DMS53 treated with DMSO at 0.1 percent for 48 hours (cell line): Measurements from ENCODE around the gene ARFGAP1.

ENCODE experiments used
- DNase-seq: peaks from one replicate; lab custom pipeline; 2025; ENCODE audit not compliant: unreplicated experiment; lab: John Stamatoyannopoulos, UW

The ARFGAP1 gene

DNA sequence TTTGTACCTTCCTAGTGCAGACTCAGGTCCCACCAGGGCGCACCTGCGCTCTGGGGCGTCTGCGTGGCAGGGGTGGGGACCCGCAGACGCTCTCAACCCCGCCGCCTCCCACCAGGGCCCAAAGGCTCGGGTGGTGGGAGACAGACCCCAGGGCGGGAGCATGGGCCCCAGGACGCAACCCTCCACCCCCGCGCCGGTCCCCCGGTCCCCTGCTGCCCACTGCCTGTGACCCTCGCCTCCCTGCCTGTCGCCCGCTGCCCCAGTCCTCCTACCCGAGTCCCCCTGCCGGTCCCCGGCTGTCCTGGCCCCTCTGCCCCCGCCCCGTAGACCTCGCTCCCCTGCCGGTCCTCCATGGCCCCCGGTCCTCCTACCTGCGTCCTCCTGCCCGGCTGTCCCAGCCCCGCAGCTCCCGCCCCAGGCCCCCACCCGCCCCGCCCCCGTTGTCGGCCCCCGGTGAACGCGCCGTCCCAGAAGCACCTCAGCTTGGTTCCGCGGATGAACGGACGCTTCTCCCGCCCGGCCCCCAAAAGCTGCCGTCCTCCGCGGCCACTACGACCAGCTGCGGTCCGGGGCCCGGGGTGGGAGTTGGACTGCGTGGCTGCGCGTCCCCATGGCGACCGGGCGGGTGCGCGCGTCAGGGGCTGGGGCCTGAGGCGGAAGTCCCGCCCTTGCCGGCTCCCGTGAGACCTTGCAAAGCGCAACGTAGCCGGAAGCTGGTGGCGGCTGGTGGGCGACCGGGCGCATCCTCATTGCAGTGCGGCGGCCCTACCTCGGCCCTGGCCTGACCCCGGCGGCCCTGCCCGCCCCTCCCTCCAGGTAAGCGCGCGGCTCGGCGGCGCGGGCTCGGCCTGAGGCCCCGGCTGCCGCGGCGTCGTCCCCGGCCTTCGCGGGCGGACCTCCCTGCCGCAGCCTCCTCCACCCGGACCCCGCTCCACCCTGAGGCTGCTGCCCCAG, at the start of gene ARFGAP1:
Gene ARFGAP1, plus strand, starts transcription at position 709 of the 954 bp plus-strand sequence. CDS start 2,768 bp downstream, outside the sequence.
- peak; percentile 68 for DNase-seq

DNA sequence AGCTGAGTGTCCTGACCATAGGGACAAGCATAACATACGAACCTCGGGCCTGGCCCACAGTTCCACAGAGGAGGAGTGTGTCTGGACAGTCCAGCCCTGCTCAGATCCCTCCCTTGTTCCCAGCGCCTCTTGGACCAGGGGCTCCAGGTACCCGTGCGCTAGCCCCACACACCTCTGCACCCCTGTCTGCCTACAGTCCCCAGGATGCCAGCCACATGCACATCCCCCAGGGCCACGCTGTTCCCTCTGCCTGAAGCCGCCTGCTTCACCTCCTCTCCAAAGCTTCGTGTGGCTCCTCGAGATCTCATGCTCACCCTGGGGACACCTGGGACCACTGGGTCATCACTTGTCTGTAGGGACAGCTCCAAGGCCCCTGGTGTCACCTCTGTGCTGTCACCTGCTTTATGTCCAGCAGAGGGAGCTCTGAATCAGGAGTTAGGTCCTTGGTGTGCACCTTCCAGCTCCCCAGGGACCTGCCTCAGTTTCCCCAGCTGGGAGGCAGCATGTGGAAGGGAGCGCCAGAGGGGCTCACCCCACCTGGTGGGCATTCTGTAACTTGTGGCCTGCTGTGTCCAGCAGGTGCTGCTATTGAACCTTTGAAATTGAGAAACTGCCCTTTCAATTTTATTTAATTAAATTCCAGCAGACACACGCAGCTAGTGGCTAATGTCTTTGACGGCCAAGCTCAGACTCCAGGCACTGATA, 49.3 kb upstream of the ARFGAP1 start:
- DNase-seq = peak; percentile 12

DNA sequence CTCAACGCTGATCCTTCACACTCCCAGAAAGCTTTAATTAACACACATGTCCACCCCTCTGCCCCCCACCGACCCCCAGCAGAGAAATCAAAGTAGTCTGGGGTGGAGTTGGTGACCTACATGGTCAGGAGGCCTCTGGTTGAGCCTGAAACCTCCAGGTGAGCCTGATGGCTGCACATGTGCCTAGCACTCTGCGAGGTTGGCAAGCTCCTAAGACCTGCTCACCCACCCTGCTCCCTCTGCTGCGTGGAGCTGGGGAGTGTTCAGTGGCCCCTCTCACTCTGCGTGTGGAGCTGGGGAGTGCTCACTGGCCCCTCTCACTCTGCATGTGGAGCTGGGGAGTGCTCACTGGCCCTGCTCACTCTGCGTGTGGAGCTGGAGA, 48.8 kb upstream of the ARFGAP1 start:
- no peak for DNase-seq

DNA sequence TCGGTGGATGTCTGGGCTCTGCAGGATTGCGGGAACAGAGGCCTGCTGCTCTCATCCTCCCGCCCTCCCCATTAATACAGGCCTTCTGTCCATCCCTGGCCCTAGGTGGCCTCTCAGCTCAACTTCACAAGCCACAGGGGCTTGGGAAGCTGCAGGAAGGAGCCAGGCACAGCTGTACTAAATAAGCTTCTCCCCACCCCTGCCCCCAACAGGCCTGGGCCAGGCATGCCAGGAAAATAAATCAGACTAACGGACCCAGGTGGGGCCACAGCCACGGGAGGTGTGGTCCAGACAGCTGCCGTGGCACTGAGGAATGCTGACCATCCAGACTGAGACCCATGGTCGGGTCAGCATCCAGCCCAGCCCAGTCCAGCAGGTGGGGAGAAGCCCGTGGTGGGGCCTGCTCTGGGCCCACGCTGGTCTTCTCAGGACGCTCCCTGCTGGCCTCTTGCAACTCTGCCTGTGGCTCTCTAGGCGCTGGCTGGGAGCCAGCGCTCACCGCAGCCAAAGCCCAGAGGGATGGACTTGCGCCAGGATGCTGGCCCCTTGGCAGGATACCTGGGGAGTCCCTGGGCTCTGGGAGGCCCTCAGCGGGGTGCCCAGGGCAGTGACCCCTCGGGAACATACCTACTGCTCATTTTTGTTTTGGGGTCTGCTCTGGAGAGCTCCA, 48.1 kb upstream of the ARFGAP1 start:
- DNase-seq = peak; percentile 15

DNA sequence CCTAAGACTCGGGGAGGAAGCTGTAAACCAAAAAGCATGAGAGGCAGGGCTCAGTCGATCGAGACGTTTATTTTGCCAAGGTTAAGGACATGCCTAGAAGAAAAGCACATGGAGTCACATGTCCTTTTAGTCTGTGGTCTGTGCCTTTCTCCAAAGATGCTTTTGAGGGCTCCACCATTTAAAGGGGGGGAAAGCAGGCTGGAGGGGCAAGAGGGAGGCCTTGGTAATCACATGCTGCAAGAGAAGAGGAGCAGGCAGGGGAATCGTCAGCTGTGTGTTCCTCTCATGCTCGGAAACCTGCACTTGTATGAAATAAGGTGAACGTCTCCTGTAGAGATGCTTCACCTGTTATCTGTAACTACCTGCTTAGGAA, 47.5 kb upstream of the ARFGAP1 start:
- no peak for DNase-seq

DNA sequence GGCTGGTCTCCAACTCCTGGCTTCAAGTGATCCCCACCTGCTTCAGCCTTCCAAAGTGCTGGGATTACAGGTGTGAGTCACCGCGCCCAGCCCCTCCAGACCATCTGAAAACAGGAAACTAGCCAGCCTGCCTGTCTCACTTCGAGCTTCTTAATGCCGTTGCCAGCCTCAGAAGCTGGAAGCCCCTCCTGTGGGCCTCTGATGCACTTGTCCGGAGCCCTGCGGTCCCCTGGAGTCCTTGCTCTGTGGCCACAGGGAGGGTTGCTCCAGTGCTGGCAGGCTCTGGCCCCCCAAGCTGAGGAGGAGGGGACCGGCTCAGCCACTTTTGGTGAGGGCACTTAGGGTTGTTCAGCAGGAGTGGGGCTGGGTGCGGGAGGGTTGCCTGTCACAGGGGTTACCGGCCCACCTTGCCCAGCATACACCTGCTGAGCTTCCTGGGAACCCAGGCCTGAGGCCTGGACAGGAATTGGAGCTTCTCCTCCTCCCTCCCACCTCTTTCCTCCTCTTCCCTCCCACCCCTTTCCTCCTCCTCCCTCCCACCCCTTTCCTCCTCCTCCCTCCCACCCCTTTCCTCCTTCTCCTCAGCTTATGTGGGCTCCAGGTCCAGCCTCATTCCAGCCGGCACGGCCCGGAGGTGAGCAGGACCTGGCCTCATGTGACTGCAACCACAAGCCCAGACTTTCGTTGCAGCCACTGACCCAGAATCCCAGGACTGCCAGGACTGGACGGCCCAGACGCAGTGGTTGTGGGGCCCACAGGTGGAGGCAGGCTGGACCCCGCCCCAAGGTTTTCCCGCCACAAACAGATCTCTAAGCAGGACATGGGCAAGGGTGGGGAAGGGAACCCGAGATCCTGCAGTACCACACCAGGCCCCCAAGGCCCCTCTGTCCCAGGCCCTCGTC, 46.3 kb upstream of the ARFGAP1 start:
- DNase-seq = no peak

DNA sequence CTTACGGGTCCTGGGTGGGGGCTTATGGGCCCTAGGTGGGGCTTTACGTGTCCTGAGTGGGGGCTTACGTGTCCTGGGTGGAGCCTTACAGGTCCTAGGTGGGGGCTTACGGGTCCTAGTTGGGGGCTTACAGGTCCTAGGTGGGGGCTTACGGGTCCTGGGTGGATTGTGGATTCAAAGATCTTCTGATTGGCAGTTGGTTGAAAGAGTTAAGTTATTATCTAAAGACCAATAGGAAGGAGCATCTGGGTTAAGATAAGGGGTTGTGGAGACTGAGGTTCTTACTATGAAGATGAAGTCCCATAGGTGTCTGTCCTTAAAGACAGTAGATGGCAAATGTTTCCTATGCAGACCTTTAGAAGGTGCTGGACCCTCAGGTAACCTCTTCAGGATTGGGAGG, 45.4 kb upstream of the ARFGAP1 start:
- DNase-seq = no peak

DNA sequence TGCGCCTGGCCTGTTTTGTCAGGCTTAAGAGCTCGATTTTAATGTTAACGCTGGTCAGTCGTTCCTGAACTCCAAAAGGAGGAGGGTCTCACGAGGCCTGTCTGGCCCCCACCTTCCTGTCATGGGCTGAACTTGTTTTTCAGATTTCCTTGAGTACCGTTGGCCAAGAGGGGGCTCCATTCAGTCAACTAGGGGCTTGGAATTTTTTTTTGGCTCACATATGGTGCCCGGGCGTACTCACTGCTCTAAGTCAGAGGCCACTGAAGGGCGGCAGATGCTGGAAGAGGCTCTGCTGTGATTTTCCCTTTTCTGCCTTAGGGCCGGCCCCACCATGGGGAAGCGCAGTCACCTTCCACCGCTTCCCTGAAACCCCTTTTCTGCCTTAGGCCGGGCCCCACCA, 43.8 kb upstream of the ARFGAP1 start:
- no peak for DNase-seq

DNA sequence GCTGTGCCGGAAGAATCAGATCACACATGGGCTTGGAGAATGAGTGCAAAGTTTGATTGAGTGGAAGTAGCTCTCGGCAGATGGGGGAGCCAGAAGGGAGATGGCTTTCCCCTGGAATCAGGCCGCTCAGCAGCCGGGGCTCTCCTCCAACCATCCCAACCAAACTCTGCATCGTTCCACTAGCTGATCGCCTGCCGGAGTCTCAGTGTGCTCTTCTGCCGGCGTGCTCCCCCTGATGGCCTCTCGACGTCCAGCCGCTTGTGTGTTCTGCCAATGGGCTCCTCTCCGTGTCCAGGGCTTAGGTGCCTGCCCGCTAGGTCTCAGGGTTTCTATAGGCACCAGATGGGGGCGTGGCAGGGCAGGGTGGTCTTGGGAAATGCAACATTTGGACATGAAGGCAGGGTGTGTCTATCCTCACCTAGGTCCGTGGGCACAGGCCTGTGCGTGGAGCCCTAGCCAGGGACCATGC, 41.8 kb upstream of the ARFGAP1 start:
- peak; percentile 18 for DNase-seq

DNA sequence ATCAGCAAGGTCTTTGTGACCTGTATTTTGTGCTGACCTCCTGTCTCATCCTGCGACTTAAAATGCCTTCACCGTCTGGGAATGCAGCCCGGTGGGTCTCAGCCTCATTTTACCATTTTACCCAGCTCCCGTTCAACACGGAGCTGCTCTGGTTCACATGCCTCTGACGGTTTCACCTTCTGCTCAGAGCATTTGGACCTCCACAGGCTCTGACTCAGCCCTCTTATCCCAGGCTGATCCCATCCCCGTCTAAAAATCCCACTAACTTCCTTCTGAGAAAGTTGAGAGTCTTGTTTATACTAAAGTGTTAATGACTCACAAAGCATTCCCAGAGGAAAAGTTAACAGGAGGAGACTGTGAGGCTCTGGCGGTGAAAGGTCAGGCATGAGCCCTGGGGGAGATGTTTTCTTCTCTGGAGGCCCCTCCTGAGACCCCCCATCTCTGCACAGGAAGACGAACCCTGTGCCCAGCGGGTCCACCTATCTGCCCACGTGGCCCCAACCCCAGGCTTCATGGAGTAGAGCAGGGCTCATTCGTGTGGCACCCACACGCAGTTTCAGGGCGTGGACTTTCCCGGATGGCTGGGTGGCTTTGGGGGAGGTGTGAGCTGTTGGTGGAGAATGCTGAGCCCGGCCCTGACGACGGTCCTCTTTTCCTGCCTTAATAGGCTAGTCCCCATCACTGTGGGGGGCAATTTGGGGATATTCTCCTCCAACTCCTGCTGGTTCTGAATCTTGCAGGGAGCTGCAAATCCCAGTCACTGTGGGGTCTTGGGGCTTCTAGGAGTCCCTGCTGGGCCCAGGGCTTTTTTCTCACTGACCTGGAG, 40.2 kb upstream of the ARFGAP1 start:
- DNase-seq = no peak

DNA sequence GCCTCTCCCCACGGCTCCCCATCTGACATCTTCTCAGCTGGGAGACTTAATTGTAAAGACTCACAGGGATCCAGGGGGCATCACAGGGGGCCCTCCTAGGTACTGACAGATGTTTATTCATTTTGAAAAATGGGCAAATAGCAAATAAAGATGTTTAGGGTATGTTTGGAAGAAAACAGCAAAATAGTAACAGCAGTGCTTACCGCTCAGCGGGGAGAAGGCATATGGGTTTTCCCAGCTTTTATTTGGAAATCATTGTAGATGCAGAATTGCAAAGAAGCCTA, 39.6 kb upstream of the ARFGAP1 start:
- DNase-seq = no peak

DNA sequence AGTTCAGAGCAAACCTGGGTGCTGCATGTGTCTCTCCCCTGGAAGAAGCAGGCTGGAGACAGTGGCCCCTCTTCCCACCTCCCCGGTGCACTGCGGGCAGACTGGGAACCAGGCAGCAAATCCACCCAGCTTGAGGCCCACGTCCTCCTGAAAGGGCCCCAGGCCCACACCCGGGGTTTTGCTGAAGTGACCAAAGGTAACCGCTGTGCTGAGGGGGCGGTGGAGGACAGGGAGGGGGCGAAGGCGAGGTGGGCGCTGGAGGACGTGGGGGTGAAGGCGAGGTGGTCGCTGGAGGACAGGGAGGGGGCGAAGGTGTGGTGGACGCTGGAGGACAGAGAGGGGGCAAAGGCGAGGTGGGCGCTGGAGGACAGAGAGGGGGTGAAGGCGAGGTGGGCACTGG, 38.7 kb upstream of the ARFGAP1 start:
- DNase-seq = no peak

DNA sequence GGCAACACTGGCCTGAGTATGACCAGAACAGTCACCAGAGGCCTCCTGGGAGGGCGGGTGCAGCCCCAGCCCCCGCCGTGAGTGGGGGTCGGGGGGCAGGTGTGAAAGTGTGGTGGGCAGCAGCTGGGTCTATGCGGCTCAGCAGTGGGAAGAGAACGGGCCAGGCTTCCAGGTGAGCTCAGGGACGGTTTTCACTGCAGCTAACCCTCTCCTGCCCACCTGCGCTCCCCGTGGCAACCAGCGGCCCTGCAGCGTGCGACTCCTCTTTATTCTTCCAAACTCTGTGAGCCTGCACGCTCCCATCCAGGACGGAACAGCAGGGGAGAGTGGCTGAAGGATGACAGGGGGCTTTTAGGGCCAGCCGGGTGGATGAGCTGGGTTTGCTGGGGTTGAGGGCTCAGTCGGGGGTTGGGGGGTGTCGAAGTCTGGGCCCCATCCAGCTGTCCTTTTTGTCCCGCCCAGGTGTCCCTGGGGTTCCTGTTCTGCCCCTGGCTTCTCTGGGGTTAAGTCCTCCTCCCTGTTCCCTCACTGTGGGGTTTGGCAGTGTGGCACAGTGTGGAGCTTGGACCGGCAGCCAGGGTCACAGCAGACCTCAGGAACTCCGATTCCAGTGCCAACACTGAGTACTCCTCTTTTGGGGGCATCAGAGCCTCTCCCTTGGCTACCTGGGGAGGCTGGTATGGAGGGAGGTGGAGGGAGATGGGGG, 37.8 kb upstream of the ARFGAP1 start:
- peak; percentile 32 for DNase-seq

DNA sequence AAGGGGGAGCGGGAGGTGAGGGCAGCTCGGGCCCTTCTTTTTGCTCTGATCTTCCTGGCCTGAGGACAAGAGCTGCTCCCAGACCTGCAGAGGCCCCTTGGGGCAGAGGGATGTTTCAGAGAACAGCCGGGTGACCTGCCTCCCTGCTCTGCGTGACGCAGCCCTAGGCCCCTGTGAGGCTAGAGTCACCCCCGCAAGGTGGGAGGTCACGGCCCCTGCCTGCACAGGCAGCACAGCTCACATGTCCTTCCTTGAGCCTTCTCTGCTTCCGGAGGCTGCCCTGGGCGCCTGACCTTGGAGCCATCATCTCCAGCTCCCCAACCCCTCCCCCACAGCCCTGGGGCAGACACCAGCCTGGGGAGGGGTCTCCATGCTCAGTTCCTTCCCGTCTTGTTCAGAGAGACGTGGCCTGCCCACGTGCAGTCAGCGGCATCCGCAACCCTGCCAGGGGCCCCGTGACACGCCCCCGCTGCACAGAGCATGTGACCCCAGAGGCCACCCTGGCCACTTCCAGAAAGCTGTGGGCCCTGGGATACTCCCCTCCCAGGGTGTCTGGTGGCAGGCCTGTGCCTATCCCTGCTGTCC, 37.1 kb upstream of the ARFGAP1 start, which contains the start of gene BIRC7:
Gene BIRC7, plus strand, starts transcription at position 507 of the 585 bp plus-strand sequence. CDS start 192 bp downstream, outside the sequence.
- DNase-seq = no peak

DNA sequence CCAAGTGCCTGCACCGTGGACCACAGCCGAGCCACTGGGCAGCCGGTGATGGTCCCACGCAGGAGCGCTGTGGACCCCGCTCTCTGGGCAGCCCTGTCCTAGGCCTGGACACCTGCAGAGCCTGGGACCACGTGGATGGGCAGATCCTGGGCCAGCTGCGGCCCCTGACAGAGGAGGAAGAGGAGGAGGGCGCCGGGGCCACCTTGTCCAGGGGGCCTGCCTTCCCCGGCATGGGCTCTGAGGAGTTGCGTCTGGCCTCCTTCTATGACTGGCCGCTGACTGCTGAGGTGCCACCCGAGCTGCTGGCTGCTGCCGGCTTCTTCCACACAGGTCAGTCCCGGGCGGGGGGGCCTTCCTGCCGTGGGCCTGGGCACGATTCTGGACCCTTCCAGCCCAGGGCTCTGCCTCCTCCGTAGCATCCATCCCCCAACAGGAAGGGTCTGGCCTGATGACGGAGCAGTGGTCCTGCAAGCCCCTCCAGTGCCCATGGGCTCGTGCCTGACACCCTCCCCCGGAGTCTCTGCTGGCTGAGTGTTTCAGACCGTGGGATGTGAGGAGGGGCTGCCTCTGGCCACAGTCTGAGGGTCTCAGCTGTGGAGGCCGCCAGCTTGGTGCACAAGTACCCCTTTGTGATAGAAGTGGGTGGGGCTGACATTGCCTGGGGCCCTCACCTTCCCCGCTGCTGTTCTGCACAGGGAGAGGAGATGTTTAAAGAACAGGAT, 36.3 kb upstream of the ARFGAP1 start:
- no peak for DNase-seq

DNA sequence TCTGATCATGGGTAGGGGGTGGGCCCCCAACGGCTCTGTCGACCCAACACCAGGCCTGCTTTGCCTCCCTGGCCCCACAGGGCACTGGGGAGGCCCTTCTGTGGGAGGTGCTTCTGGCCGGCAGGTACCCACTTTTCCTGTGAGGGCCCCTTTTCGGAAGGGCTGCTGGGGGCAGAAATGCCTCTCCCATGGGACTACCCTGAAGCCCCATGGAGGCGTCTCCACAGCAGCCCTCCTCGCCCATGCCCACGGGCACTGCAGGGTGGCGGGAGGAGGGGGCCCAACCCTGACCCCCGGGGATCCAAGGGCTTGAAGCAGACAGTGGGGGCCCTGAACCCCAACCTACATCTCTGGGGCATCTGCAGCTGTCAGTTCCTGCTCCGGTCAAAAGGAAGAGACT, 34.6 kb upstream of the ARFGAP1 start:
- DNase-seq = no peak

DNA sequence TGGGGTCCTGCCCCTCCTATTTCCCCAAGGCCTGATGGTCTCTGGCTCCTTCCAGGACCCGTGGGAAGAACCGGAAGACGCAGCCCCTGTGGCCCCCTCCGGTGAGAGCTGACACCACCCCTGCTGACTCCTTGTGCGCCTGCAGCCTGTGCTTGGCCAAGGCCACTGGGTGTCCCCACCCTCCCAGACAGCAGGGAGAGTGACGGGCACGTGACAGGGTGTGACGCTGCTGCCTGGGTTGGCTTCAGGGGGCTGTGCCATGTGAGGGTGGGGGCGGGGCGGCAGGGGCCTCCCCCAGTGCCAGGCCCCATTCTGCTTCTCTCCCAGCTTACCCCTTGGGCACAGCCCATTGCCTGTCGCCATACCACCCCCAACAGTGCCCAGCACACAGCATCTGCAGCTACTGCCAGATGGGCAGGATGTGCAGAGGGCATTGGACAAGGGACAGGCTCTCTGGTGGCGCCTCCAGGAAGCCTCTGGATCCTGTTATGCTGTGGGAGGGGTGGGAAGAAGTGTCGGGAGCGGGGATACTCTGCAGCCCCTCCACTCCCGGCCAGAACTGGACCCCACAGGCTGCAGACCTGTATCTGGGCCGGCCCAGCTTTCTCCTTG, 34.0 kb upstream of the ARFGAP1 start:
- DNase-seq = no peak

DNA sequence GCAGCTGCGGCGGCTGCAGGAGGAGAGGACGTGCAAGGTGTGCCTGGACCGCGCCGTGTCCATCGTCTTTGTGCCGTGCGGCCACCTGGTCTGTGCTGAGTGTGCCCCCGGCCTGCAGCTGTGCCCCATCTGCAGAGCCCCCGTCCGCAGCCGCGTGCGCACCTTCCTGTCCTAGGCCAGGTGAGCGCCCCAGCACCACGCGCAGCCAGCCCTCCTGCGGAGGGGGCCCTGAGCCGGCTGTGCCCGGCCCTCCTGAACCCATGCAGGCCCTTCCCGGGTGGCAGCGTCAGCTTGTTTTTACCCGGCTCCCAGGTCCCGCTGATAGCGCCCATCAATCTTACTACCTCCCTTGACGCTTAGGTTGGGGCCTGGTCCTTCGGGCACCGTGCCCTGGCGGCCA, 33.2 kb upstream of the ARFGAP1 start:
- DNase-seq = no peak
